WTC11 (cell line): ENCODE measurements around the gene EHBP1. TPM values are rescaled to one million over a fixed set of nuclear protein-coding genes. Genes with fewer than 3 reads are reported as not detected.

Experiments
- ATAC-seq: fragments of 200-7000 bp; cut with Tn5 transposase; 2 replicates; pipeline ENCODE4 v1.10.0; 2021; ENCODE audit warnings: mild to moderate bottlenecking, moderate library complexity
- CTCF ChIA-PET: fragments of 300-600 bp; sonication (Branson Sonifier 250); formaldehyde crosslinking; loops from one replicate; lab custom pipeline; 2021; ENCODE audit warnings: antibody characterized with exemption; lab: Charles Lee
- POLR2A ChIA-PET: fragments of 350-600 bp; sonication (Branson Sonifier 250); formaldehyde crosslinking; loops from one replicate; lab custom pipeline; 2021; ENCODE audit warnings: antibody characterized with exemption; lab: Charles Lee
- DNase-seq: peaks from one replicate; pipeline ENCODE4 v3.0.0; 2021; ENCODE audit warnings: low spot score
- H3K27ac Mint-ChIP-seq: 2 replicates; pipeline ENCODE4 v1.8.0; 2021; ENCODE audit warnings: mixed read lengths
- H3K27me3 Mint-ChIP-seq: 2 replicates; pipeline ENCODE4 v1.8.0; 2021; ENCODE audit warnings: low read depth, mild to moderate bottlenecking, moderate library complexity, mixed read lengths
- H3K36me3 Mint-ChIP-seq: 2 replicates; pipeline ENCODE4 v1.8.0; 2021; ENCODE audit warnings: mixed read lengths
- H3K4me1 Mint-ChIP-seq: 2 replicates; pipeline ENCODE4 v1.8.0; 2022; ENCODE audit warnings: mixed read lengths
- H3K4me3 Mint-ChIP-seq: 2 replicates; pipeline ENCODE4 v1.8.0; 2021; ENCODE audit warnings: mild to moderate bottlenecking, moderate library complexity, mixed read lengths
- H3K9me3 Mint-ChIP-seq: 2 replicates; pipeline ENCODE4 v1.8.0; 2021; ENCODE audit warnings: mixed read lengths
- AFF4 ChIP-seq: sonication (generic); formaldehyde crosslinking; IDR thresholded peaks from 2 replicates; pipeline ENCODE4 v1.8.1; 2023; ENCODE audit warnings: mild to moderate bottlenecking, missing genetic modification reagents, borderline replicate concordance
- ATF3 ChIP-seq: sonication (generic); formaldehyde crosslinking; conservative IDR thresholded peaks from 2 replicates; pipeline ENCODE4 v1.8.1; 2022; ENCODE audit warnings: mild to moderate bottlenecking, missing genetic modification reagents
- ELF4 ChIP-seq: sonication (generic); formaldehyde crosslinking; IDR thresholded peaks from 2 replicates; pipeline ENCODE4 v1.8.1; 2022; ENCODE audit warnings: low read depth, mild to moderate bottlenecking, moderate library complexity, missing genetic modification reagents
- ERG ChIP-seq: fragments of 250-450 bp; sonication (Bioruptor Pico); IDR thresholded peaks from 2 replicates; pipeline ENCODE4 v1.8.0; 2021; ENCODE audit warnings: mild to moderate bottlenecking
- GTF2I ChIP-seq: fragments of 250-450 bp; sonication (Bioruptor Pico); conservative IDR thresholded peaks from 2 replicates; pipeline ENCODE4 v1.4.0; 2021; ENCODE audit warnings: mild to moderate bottlenecking
- JUN ChIP-seq: sonication (generic); formaldehyde crosslinking; IDR thresholded peaks from 2 replicates; pipeline ENCODE4 v1.8.0; 2023; ENCODE audit warnings: mild to moderate bottlenecking, missing genetic modification reagents
- RELA ChIP-seq: sonication (generic); formaldehyde crosslinking; IDR thresholded peaks from 2 replicates; pipeline ENCODE4 v1.8.1; 2022; ENCODE audit warnings: missing genetic modification reagents, mild to moderate bottlenecking, borderline replicate concordance
- RORB ChIP-seq: fragments of 250-450 bp; sonication (Bioruptor Pico); IDR thresholded peaks from 2 replicates; pipeline ENCODE4 v1.9.0; 2021; ENCODE audit warnings: mild to moderate bottlenecking
- STAT6 ChIP-seq: sonication (generic); formaldehyde crosslinking; conservative IDR thresholded peaks from 2 replicates; pipeline ENCODE4 v1.8.1; 2023; ENCODE audit warnings: mild to moderate bottlenecking, low read depth, missing genetic modification reagents, moderate library complexity
- TCF7 ChIP-seq: sonication (generic); formaldehyde crosslinking; IDR thresholded peaks from 2 replicates; pipeline ENCODE4 v1.8.0; 2022; ENCODE audit warnings: mild to moderate bottlenecking, low read depth, missing genetic modification reagents, moderate library complexity
- ZNF138 ChIP-seq: sonication (generic); formaldehyde crosslinking; conservative IDR thresholded peaks from 2 replicates; pipeline ENCODE4 v1.8.1; 2022; ENCODE audit warnings: mild to moderate bottlenecking, moderate library complexity, missing genetic modification reagents
- ZNF263 ChIP-seq: sonication (generic); formaldehyde crosslinking; IDR thresholded peaks from 2 replicates; pipeline ENCODE4 v1.8.1; 2022; ENCODE audit warnings: low read depth, mild to moderate bottlenecking, moderate library complexity, missing genetic modification reagents
- ZNF281 ChIP-seq: sonication (generic); formaldehyde crosslinking; IDR thresholded peaks from 2 replicates; pipeline ENCODE4 v1.8.0; 2023; ENCODE audit warnings: mild to moderate bottlenecking, missing genetic modification reagents
- ZNF317 ChIP-seq: sonication (generic); formaldehyde crosslinking; IDR thresholded peaks from 2 replicates; pipeline ENCODE4 v1.8.1; 2023; ENCODE audit warnings: low read depth, mild to moderate bottlenecking, moderate library complexity, missing genetic modification reagents, borderline replicate concordance
- ZNF671 ChIP-seq: fragments of 250-450 bp; sonication (Bioruptor Pico); IDR thresholded peaks from 2 replicates; pipeline ENCODE4 v1.8.0; 2021; ENCODE audit warnings: mild to moderate bottlenecking
- total RNA-seq: library from RNA; stranded (reverse); gene quantifications from 3 replicates; pipeline ENCODE4 v1.2.3, GENCODE V29; 2021
- TF ChIP-seq, protein P1 (sequence below): sonication (generic); formaldehyde crosslinking; IDR thresholded peaks from 2 replicates; pipeline ENCODE4 v1.8.0; 2023; ENCODE audit warnings: missing genetic modification reagents
- TF ChIP-seq, protein P2 (sequence below): fragments of 250-450 bp; sonication (Bioruptor Pico); conservative IDR thresholded peaks from 2 replicates; pipeline ENCODE4 v1.9.0; 2021; ENCODE audit warnings: mild to moderate bottlenecking
- TF ChIP-seq, protein P3 (sequence below): sonication (generic); formaldehyde crosslinking; IDR thresholded peaks from 2 replicates; pipeline ENCODE4 v1.8.1; 2023; ENCODE audit warnings: mild to moderate bottlenecking, missing genetic modification reagents, moderate library complexity

The EHBP1 gene
- total RNA-seq, 1 experiment from 2014 or later, result 36.4 TPM

GRCh38 chr2:62663920-62664795 is 41.4 kb upstream of the EHBP1 start:
- H3K36me3 Mint-ChIP-seq, result no peaks in the 10 kb centered on the region
- TF ChIP-seq ZNF671 (CRISPR knock-in tag), result no peak
- TF ChIP-seq ZNF317 (CRISPR knock-in tag), result no peak
- TF ChIP-seq ZNF263 (CRISPR knock-in tag), result no peak
- TF ChIP-seq ZNF138, result no peak
- no peak for TF ChIP-seq ELF4 (CRISPR knock-in tag)
- TF ChIP-seq RELA (CRISPR knock-in tag), result no peak
- no peak for TF ChIP-seq AFF4 (CRISPR knock-in tag)
- TF ChIP-seq, protein P1, sequence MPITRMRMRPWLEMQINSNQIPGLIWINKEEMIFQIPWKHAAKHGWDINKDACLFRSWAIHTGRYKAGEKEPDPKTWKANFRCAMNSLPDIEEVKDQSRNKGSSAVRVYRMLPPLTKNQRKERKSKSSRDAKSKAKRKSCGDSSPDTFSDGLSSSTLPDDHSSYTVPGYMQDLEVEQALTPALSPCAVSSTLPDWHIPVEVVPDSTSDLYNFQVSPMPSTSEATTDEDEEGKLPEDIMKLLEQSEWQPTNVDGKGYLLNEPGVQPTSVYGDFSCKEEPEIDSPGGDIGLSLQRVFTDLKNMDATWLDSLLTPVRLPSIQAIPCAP (CRISPR knock-in tag), result no peak
- H3K9me3 Mint-ChIP-seq, result no peaks in the 10 kb centered on the region
- ATAC-seq, result no peak
- no peaks in the 10 kb centered on the region for H3K27me3 Mint-ChIP-seq
- DNase-seq, result no peak
- no peak overlapping the region for H3K4me3 Mint-ChIP-seq
- peaks cover 15% of the 10 kb centered on the region for H3K4me1 Mint-ChIP-seq
- CTCF ChIA-PET, result interaction anchor here (1.1 kb wide), 1 partner anchor 207 kb away, joined by 4 read pairs; no protein-coding TSS in a partner anchor
- no peak overlapping the region for H3K27ac Mint-ChIP-seq
- POLR2A ChIA-PET, result no interaction called here

- H3K4me3 Mint-ChIP-seq, result no peak overlapping the region
- no peaks in the 10 kb centered on the region for H3K9me3 Mint-ChIP-seq
- peaks cover 15% of the 10 kb centered on the region for H3K4me1 Mint-ChIP-seq
- no peaks in the 10 kb centered on the region for H3K36me3 Mint-ChIP-seq
- no peak for DNase-seq
- ChIA-PET POLR2A (no interaction called here), CTCF (no interaction called here)
- no peak for ATAC-seq
- TF ChIP-seq GTF2I (CRISPR knock-in tag) (no peak), JUN (CRISPR knock-in tag) (no peak), ZNF281 (CRISPR knock-in tag) (no peak), RORB (CRISPR knock-in tag) (no peak), ZNF317 (CRISPR knock-in tag) (no peak), ERG (CRISPR knock-in tag) (no peak), ATF3 (CRISPR knock-in tag) (no peak), STAT6 (CRISPR knock-in tag) (no peak), TCF7 (CRISPR knock-in tag) (no peak)
- TF ChIP-seq, protein P2, sequence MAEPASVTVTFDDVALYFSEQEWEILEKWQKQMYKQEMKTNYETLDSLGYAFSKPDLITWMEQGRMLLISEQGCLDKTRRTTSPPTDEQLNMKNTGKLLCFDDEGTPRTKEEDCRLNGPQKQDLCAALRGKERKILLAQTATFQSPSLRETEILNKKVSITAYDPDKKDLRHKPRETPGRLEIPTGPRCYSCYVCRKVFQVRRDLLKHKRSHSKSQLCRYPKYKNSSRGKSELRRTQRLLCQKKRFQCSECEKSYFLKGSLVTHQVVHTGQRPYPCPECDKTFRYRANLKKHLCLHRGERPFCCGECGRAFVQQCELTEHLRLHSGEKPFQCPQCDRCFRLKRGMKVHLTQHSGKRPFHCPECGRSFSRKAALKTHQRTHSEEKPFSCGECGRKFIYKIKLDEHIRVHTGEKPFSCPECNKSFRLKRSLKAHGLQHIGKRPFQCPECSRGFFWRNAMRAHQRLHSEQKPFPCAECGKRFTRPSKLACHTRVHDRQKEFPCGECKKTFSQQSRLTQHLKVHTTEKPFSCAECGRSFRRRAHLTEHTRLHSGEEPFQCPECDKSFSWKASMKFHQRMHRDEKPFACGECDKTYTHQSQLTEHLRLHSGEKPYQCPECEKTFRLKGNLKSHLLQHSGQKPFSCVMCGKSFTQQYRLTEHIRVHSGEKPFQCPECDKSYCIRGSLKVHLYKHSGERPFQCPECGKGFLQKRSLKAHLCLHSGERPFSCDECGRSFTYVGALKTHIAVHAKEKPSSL (CRISPR knock-in tag), result no peak
- TF ChIP-seq, protein P3, sequence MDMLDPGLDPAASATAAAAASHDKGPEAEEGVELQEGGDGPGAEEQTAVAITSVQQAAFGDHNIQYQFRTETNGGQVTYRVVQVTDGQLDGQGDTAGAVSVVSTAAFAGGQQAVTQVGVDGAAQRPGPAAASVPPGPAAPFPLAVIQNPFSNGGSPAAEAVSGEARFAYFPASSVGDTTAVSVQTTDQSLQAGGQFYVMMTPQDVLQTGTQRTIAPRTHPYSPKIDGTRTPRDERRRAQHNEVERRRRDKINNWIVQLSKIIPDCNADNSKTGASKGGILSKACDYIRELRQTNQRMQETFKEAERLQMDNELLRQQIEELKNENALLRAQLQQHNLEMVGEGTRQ (CRISPR knock-in tag), result no peak
- H3K27ac Mint-ChIP-seq, result no peak overlapping the region
- H3K27me3 Mint-ChIP-seq, result no peaks in the 10 kb centered on the region
These were observed 40.1 kb upstream of the EHBP1 start for GRCh38 chr2:62665446-62665845.
